CD4-positive, alpha-beta T cell (primary cell): ENCODE measurements around the gene LAMA2. TPM values are rescaled to one million over a fixed set of nuclear protein-coding genes. Genes with fewer than 3 reads are reported as not detected.

ENCODE experiments used
- ATAC-seq: fragments of 200-7000 bp; cut with Tn5 transposase; one replicate; pipeline ENCODE4 v1.10.0; 2022; ENCODE audit warnings: mild to moderate bottlenecking; ENCODE audit not compliant: poor library complexity
- CTCF ChIA-PET: fragments of 350-600 bp; sonication (Branson Sonifier 250); formaldehyde crosslinking; loops from one replicate; lab custom pipeline; 2021; ENCODE audit warnings: antibody characterized with exemption, inconsistent platforms; lab: Charles Lee
- POLR2A ChIA-PET: fragments of 350-600 bp; sonication (Branson Sonifier 250); formaldehyde crosslinking; loops from one replicate; lab custom pipeline; 2021; ENCODE audit warnings: antibody characterized with exemption, inconsistent platforms; lab: Charles Lee
- DNase-seq, 14 experiments: peaks; one replicate each; pipeline ENCODE4 v3.0.0-alpha.2; 2013 to 2020; ENCODE audit warnings: mixed read lengths in 2 of 14
- H3K27ac ChIP-seq, 2 donors: one replicate each; pipeline versions ENCODE4 v1.5.1 to v1.7.0; 2013; ENCODE audit warnings: low read length in 2 of 2, low read depth in 1 of 2, mild to moderate bottlenecking in 1 of 2
- H3K27me3 ChIP-seq, 2 experiments: 1 replicate in 1 of 2; 2 replicates in 1 of 2; pipeline versions ENCODE4 v1.6.1 to v1.7.0; 2013; ENCODE audit warnings: low read length in 2 of 2, control low read depth in 1 of 2, mild to moderate bottlenecking in 1 of 2, moderate library complexity in 1 of 2; ENCODE audit not compliant: insufficient read depth in 2 of 2, control insufficient read depth in 1 of 2
- H3K36me3 ChIP-seq: one replicate; pipeline ENCODE4 v1.6.1; 2013; ENCODE audit warnings: low read length, control low read depth; ENCODE audit not compliant: insufficient read depth
- H3K4me1 ChIP-seq: one replicate; pipeline ENCODE4 v1.6.1; 2013; ENCODE audit warnings: low read length, control low read depth; ENCODE audit not compliant: insufficient read depth
- H3K4me3 ChIP-seq: one replicate; pipeline ENCODE4 v1.5.1; 2013; ENCODE audit warnings: mild to moderate bottlenecking, low read length, moderate library complexity
- H3K9me3 ChIP-seq, 2 experiments: 1 replicate in 1 of 2; 2 replicates in 1 of 2; pipeline versions ENCODE4 v1.6.1 to v1.7.0; 2013; ENCODE audit warnings: low read length in 2 of 2, mild to moderate bottlenecking in 2 of 2, control low read depth in 1 of 2, moderate library complexity in 1 of 2; ENCODE audit not compliant: control insufficient read depth in 1 of 2, insufficient read depth in 1 of 2
- H3K27ac Mint-ChIP-seq: one replicate; pipeline ENCODE4 v1.8.0; 2020; ENCODE audit warnings: mixed read lengths
- H3K27me3 Mint-ChIP-seq: one replicate; pipeline ENCODE4 v1.8.0; 2021; ENCODE audit warnings: mixed read lengths
- H3K36me3 Mint-ChIP-seq: one replicate; pipeline ENCODE4 v1.8.0; 2021; ENCODE audit warnings: low read depth, mixed read lengths
- H3K4me1 Mint-ChIP-seq: one replicate; pipeline ENCODE4 v1.8.0; 2021; ENCODE audit warnings: low read depth, mixed read lengths
- H3K4me3 Mint-ChIP-seq: one replicate; pipeline ENCODE4 v1.8.0; 2020; ENCODE audit warnings: mild to moderate bottlenecking, mixed read lengths
- H3K9me3 Mint-ChIP-seq: one replicate; pipeline ENCODE4 v1.8.0; 2020; ENCODE audit warnings: mixed read lengths
- CTCF ChIP-seq: fragments of 200-600 bp; IDR thresholded peaks from one replicate; pipeline ENCODE4 v1.8.0; 2022; ENCODE audit warnings: antibody characterized with exemption, mild to moderate bottlenecking
- intact Hi-C, 2 experiments: fragments of 100-400 bp; cut with DNase I in 1 of 2; cut with micrococcal nuclease in 1 of 2; formaldehyde crosslinking; loops; one replicate each; pipeline versions ENCODE4 v1.15.1 to v1.9.0; 2023 to 2025; cut with DNase I, micrococcal nuclease
- total RNA-seq, 174 experiments: library from RNA in 2 of 174; stranded (reverse) in 2 of 174; gene quantifications; one replicate each; pipeline ENCODE4 v1.2.3 and lab custom pipeline; 2021 to 2026

The LAMA2 gene
- total RNA-seq, 2 experiments from 2014 or later = 0.05 to 0.06 TPM

DNA sequence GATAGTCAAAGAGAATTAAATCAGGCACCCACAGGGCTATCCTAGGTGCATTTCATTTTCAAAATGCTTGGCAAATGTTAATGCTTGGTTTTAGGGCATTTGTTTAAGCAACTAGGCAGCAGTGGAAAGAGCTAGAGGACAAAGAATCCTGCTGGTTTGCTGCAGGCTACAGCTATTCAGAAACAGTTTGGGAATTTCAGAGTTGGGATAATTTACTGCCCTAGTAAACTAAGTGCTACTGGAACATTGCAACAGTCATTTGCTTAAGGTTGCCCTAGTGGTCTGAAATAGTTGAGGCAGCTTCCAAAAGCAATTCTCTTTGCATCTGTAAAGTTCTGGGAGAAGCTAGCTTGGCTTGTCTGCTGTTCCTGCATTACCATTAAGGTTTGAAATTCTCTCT, 312.7 kb downstream of the LAMA2 start:
- Histone ChIP-seq H3K4me3 (no peak overlapping the region), H3K36me3 (no peaks in the 10 kb centered on the region), H3K27me3 (no peaks in the 10 kb centered on the region), H3K9me3 (no peaks in the 10 kb centered on the region), H3K4me1 (no peaks in the 10 kb centered on the region), H3K27ac (no peak overlapping the region)
- no peak overlapping the region for H3K27ac Mint-ChIP-seq
- no peak overlapping the region for H3K4me3 Mint-ChIP-seq
- ChIA-PET POLR2A (no interaction called here), CTCF (no interaction called here)
- no peak for TF ChIP-seq CTCF
- DNase-seq = no peak
- no peak for ATAC-seq
- intact Hi-C loops = no loop called here
- no peaks in the 10 kb centered on the region for H3K36me3 Mint-ChIP-seq
- no peaks in the 10 kb centered on the region for H3K9me3 Mint-ChIP-seq
- H3K4me1 Mint-ChIP-seq = no peaks in the 10 kb centered on the region
- H3K27me3 Mint-ChIP-seq = peaks cover 4% of the 10 kb centered on the region

GRCh38 chr6:129197154-129197553, 314.2 kb downstream of the LAMA2 start:
- TF ChIP-seq CTCF = no peak
- POLR2A ChIA-PET = no interaction called here
- H3K27ac Mint-ChIP-seq = no peak overlapping the region

GRCh38 chr6:129200151-129200550, 317.2 kb downstream of the LAMA2 start:
- no peaks in the 10 kb centered on the region for H3K9me3 Mint-ChIP-seq
- no peak overlapping the region for H3K27ac Mint-ChIP-seq
- no peak overlapping the region for H3K4me3 ChIP-seq
- H3K4me1 Mint-ChIP-seq = no peaks in the 10 kb centered on the region
- no peaks in the 10 kb centered on the region for H3K27me3 ChIP-seq
- no peak overlapping the region for H3K27ac ChIP-seq
- peaks cover 13% of the 10 kb centered on the region for H3K27me3 Mint-ChIP-seq
- no peak overlapping the region for H3K4me3 Mint-ChIP-seq
- DNase-seq = no peak
- ATAC-seq = no peak
- no peaks in the 10 kb centered on the region for H3K36me3 Mint-ChIP-seq
- no peak for TF ChIP-seq CTCF
- no peaks in the 10 kb centered on the region for H3K4me1 ChIP-seq
- intact Hi-C loops = no loop called here
- ChIA-PET CTCF (no interaction called here), POLR2A (no interaction called here)
- no peaks in the 10 kb centered on the region for H3K36me3 ChIP-seq
- H3K9me3 ChIP-seq = no peaks in the 10 kb centered on the region

More at GRCh38 chr6:129197154-129197553, 314.2 kb downstream of the LAMA2 start:
- intact Hi-C loops = no loop called here
- no peaks in the 10 kb centered on the region for H3K36me3 ChIP-seq
- H3K27ac ChIP-seq = no peak overlapping the region
- H3K9me3 ChIP-seq = no peaks in the 10 kb centered on the region
- Mint-ChIP-seq H3K27me3 (peaks cover 4% of the 10 kb centered on the region), H3K4me1 (no peaks in the 10 kb centered on the region), H3K36me3 (no peaks in the 10 kb centered on the region), H3K4me3 (no peak overlapping the region), H3K9me3 (no peaks in the 10 kb centered on the region)
- CTCF ChIA-PET = no interaction called here
- no peaks in the 10 kb centered on the region for H3K4me1 ChIP-seq
- H3K27me3 ChIP-seq = no peaks in the 10 kb centered on the region
- DNase-seq = no peak
- H3K4me3 ChIP-seq = no peak overlapping the region
- ATAC-seq = no peak
